Fibroblast of lung (primary cell): ENCODE data around the gene CUL1.

Source experiments
- CTCF ChIP-seq, 2 donors: IDR thresholded peaks in 1 of 2; conservative IDR thresholded peaks in 1 of 2; 1 replicate in 1 of 2; 2 replicates in 1 of 2; pipeline ENCODE4 v1.5.1; 2011 to 2012; ENCODE audit warnings: low read length in 2 of 2, control low read depth in 1 of 2, inconsistent platforms in 1 of 2, low read depth in 1 of 2, mild to moderate bottlenecking in 1 of 2
- EZH2 ChIP-seq: IDR thresholded peaks from 2 replicates; pipeline ENCODE4 v1.5.1; 2012; ENCODE audit warnings: low read length, control low read depth, mild to moderate bottlenecking; ENCODE audit errors: missing control alignments

DNA sequence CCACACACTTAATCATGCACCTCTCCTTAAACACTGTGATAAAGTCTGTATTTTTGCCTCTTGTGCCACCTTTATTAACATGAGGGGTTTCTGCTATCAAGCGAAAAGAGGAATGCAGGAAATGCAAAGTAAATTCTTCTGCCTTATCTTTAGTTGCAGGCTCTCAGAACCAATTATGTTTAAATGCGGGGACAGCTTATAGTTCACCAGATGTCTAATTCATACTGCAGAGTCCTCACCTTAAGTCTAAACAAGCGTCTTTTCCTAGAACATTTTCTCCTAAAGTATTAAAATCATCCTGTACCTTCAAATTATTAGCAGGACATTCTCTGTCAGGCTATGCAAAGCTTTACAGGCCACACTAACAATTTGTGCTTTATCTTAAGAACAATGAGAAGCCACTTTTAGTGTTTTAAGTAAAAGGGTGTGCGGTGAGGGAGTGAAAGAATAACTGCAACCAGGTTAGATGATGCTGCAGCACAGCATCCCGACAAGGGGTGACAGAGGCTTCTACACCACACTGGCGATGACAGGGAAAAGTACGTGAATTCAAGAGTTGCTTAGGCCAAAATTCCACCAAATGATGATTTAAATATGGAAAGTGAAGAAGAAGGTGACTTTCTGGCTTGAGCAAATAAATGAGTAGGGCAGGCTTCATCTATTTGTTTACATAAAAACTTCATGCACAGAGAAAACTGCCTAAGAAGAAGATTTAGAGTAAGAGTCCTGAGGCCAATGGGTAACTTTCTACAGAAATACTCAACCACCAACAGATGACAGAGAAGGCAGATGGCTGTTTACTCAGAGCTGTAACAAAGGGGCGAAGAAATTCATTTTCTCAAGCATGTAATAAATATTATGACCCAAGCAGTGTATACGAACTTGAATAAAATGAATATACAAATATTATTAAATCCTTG is 149.4 kb downstream of the CUL1 start:
- TF ChIP-seq CTCF (conservative IDR thresholded peaks at IDR 0.05 in 1 of 2, IDR thresholded peaks at IDR 0.05 in 1 of 2; ENCODE audit: low read depth in 1 of 2, low read length in 2 of 2) (no peak), EZH2 (no peak)
